SK-N-SH treated with all-trans-retinoic acid at 6 μM for 48 hours (cell line): ENCODE results near the gene CLNS1A.

ENCODE experiments used
- ATAC-seq: fragments of 200-7000 bp; cut with Tn5 transposase; 3 replicates; pipeline ENCODE4 v1.9.1; 2020; ENCODE audit warnings: mild to moderate bottlenecking, moderate library complexity
- ARNTL ChIP-seq: fragments of 450-650 bp; formaldehyde crosslinking; IDR thresholded peaks from 2 replicates; pipeline ENCODE4 v1.5.0; 2020; ENCODE audit warnings: low read depth, mild to moderate bottlenecking, moderate library complexity, borderline replicate concordance
- BACH2 ChIP-seq: fragments of 250-450 bp; sonication (Bioruptor Pico); IDR thresholded peaks from 2 replicates; pipeline ENCODE4 v1.9.0; 2021; ENCODE audit warnings: mild to moderate bottlenecking, borderline replicate concordance
- CREB5 ChIP-seq: fragments of 250-450 bp; sonication (Bioruptor Pico); IDR thresholded peaks from 2 replicates; pipeline ENCODE4 v1.5.1; 2020; ENCODE audit warnings: low read depth, mild to moderate bottlenecking, moderate library complexity
- CSDC2 ChIP-seq: fragments of 250-450 bp; sonication (Bioruptor Pico); IDR thresholded peaks from 2 replicates; pipeline ENCODE4 v1.5.0; 2020; ENCODE audit warnings: mild to moderate bottlenecking, moderate library complexity
- CSRNP3 ChIP-seq: fragments of 250-450 bp; sonication (Bioruptor Pico); IDR thresholded peaks from 2 replicates; pipeline ENCODE4 v1.5.1; 2021; ENCODE audit warnings: mild to moderate bottlenecking, moderate library complexity
- ESRRG ChIP-seq: fragments of 250-450 bp; sonication (Bioruptor Pico); IDR thresholded peaks from 2 replicates; pipeline ENCODE4 v1.6.1; 2021; ENCODE audit warnings: mild to moderate bottlenecking
- GLIS3 ChIP-seq: fragments of 250-450 bp; sonication (Bioruptor Pico); IDR thresholded peaks from 2 replicates; pipeline ENCODE4 v1.5.0; 2020; ENCODE audit warnings: mild to moderate bottlenecking, moderate library complexity
- ISL1 ChIP-seq: fragments of 250-450 bp; sonication (Bioruptor Pico); IDR thresholded peaks from 2 replicates; pipeline ENCODE4 v2.1.2; 2022; ENCODE audit warnings: mild to moderate bottlenecking, moderate library complexity
- OSR1 ChIP-seq: fragments of 250-450 bp; sonication (Bioruptor Pico); IDR thresholded peaks from 2 replicates; pipeline ENCODE4 v1.8.0; 2022; ENCODE audit warnings: moderate library complexity, mild to moderate bottlenecking, inconsistent platforms
- PATZ1 ChIP-seq: fragments of 250-450 bp; sonication (Bioruptor Pico); IDR thresholded peaks from 2 replicates; pipeline ENCODE4 v1.8.0; 2020; ENCODE audit warnings: mild to moderate bottlenecking, moderate library complexity, borderline replicate concordance
- POU6F1 ChIP-seq: fragments of 250-450 bp; sonication (Bioruptor Pico); IDR thresholded peaks from 2 replicates; pipeline ENCODE4 v1.8.0; 2021; ENCODE audit warnings: low read depth, mild to moderate bottlenecking, moderate library complexity, borderline replicate concordance
- PPARA ChIP-seq: fragments of 250-450 bp; sonication (Bioruptor Pico); IDR thresholded peaks from 2 replicates; pipeline ENCODE4 v1.5.0; 2020; ENCODE audit warnings: mild to moderate bottlenecking, borderline replicate concordance
- SNAI2 ChIP-seq: fragments of 250-450 bp; sonication (Bioruptor Pico); IDR thresholded peaks from 2 replicates; pipeline ENCODE4 v1.5.0; 2020; ENCODE audit warnings: mild to moderate bottlenecking, moderate library complexity
- TCF4 ChIP-seq: fragments of 250-450 bp; sonication (Bioruptor Pico); IDR thresholded peaks from 2 replicates; pipeline ENCODE4 v1.8.0; 2021; ENCODE audit warnings: mild to moderate bottlenecking, moderate library complexity, borderline replicate concordance
- TOX ChIP-seq: fragments of 250-450 bp; sonication (Bioruptor Pico); IDR thresholded peaks from 2 replicates; pipeline ENCODE4 v1.8.0; 2021; ENCODE audit warnings: mild to moderate bottlenecking, moderate library complexity, borderline replicate concordance
- TSHZ2 ChIP-seq: fragments of 250-450 bp; sonication (Bioruptor Pico); IDR thresholded peaks from 2 replicates; pipeline ENCODE4 v1.5.0; 2020; ENCODE audit warnings: mild to moderate bottlenecking, moderate library complexity
- ZC3H10 ChIP-seq: fragments of 250-450 bp; sonication (Bioruptor Pico); IDR thresholded peaks from 2 replicates; pipeline ENCODE4 v1.5.1; 2021; ENCODE audit warnings: mild to moderate bottlenecking, moderate library complexity
- ZFP3 ChIP-seq: fragments of 250-450 bp; sonication (Bioruptor Pico); IDR thresholded peaks from 2 replicates; pipeline ENCODE4 v1.5.0; 2020; ENCODE audit warnings: mild to moderate bottlenecking, moderate library complexity
- ZFP30 ChIP-seq: fragments of 450-650 bp; formaldehyde crosslinking; IDR thresholded peaks from 2 replicates; pipeline ENCODE4 v1.5.0; 2022; ENCODE audit warnings: mild to moderate bottlenecking, moderate library complexity
- ZNF565 ChIP-seq: fragments of 450-650 bp; formaldehyde crosslinking; conservative IDR thresholded peaks from 2 replicates; pipeline ENCODE4 v1.5.0; 2020; ENCODE audit warnings: low read depth, mild to moderate bottlenecking, moderate library complexity
- ZNF8 ChIP-seq: fragments of 450-650 bp; formaldehyde crosslinking; IDR thresholded peaks from 2 replicates; pipeline ENCODE4 v1.5.0; 2020; ENCODE audit warnings: mild to moderate bottlenecking, moderate library complexity

Gene CLNS1A

GRCh38 chr11:77660947-77661346 is 23.4 kb upstream of the CLNS1A start (continued):
- TF ChIP-seq TSHZ2 (CRISPR knock-in tag): no peak
- no peak for TF ChIP-seq CREB5 (CRISPR knock-in tag)
- no peak for TF ChIP-seq ZC3H10 (CRISPR knock-in tag)

GRCh38 chr11:77658213-77659013 is 20.8 kb upstream of the CLNS1A start:
- TF ChIP-seq TOX (CRISPR knock-in tag): no peak
- TF ChIP-seq SNAI2 (CRISPR knock-in tag): no peak
- TF ChIP-seq PPARA: no peak
- TF ChIP-seq CSDC2 (CRISPR knock-in tag): no peak
- TF ChIP-seq ZNF8 (CRISPR knock-in tag): no peak
- no peak for TF ChIP-seq ZFP3
- no peak for TF ChIP-seq OSR1 (CRISPR knock-in tag)
- no peak for TF ChIP-seq ESRRG (CRISPR knock-in tag)
- peak; percentile 86 for ATAC-seq

- TF ChIP-seq ESRRG (CRISPR knock-in tag) (no peak), ZNF8 (CRISPR knock-in tag) (no peak), ISL1 (CRISPR knock-in tag) (no peak), CSRNP3 (CRISPR knock-in tag) (no peak), GLIS3 (CRISPR knock-in tag) (no peak), TCF4 (CRISPR knock-in tag) (no peak), TOX (CRISPR knock-in tag) (no peak), ZFP3 (no peak), SNAI2 (CRISPR knock-in tag) (no peak), OSR1 (CRISPR knock-in tag) (no peak), ZNF565 (CRISPR knock-in tag) (no peak), BACH2 (no peak)
- no peak for ATAC-seq
Observed at GRCh38 chr11:77656362-77656761, 18.8 kb upstream of the CLNS1A start.

GRCh38 chr11:77654770-77655434 is 17.3 kb upstream of the CLNS1A start:
- no peak for ATAC-seq
- TF ChIP-seq ARNTL (CRISPR knock-in tag) (no peak), ZNF565 (CRISPR knock-in tag) (no peak), ZFP30 (no peak)

- ATAC-seq: no peak
- TF ChIP-seq ESRRG (CRISPR knock-in tag): no peak
- TF ChIP-seq PATZ1 (CRISPR knock-in tag): no peak
- TF ChIP-seq TSHZ2 (CRISPR knock-in tag): no peak
- no peak for TF ChIP-seq POU6F1
- TF ChIP-seq ZFP3: no peak
- TF ChIP-seq PPARA: no peak
- TF ChIP-seq CSDC2 (CRISPR knock-in tag): no peak
- no peak for TF ChIP-seq GLIS3 (CRISPR knock-in tag)
- TF ChIP-seq ISL1 (CRISPR knock-in tag): no peak
- no peak for TF ChIP-seq ZFP30
- TF ChIP-seq ZC3H10 (CRISPR knock-in tag): no peak
Observed at GRCh38 chr11:77650123-77650522, 12.5 kb upstream of the CLNS1A start.
